Type B pancreatic cell (in vitro differentiated cells): ENCODE data around the gene NELFA. TPM values are rescaled to one million over a fixed set of nuclear protein-coding genes. Genes with fewer than 3 reads are reported as not detected.

Experiments used
- DNase-seq: peaks from one replicate; pipeline ENCODE4 v3.0.0; 2021; ENCODE audit warnings: mixed read lengths; ENCODE audit not compliant: unreplicated experiment; ENCODE audit errors: extremely low spot score
- H3K27ac Mint-ChIP-seq: 2 replicates; pipeline ENCODE4 v1.8.0; 2021; ENCODE audit warnings: mild to moderate bottlenecking, mixed read lengths
- H3K27me3 Mint-ChIP-seq: 2 replicates; pipeline ENCODE4 v1.8.0; 2021; ENCODE audit warnings: mixed read lengths
- H3K36me3 Mint-ChIP-seq: 2 replicates; pipeline ENCODE4 v1.8.0; 2021; ENCODE audit warnings: mixed read lengths
- H3K4me1 Mint-ChIP-seq: one replicate; pipeline ENCODE4 v1.8.0; 2021; ENCODE audit warnings: mixed read lengths; ENCODE audit not compliant: unreplicated experiment
- H3K4me3 Mint-ChIP-seq: 2 replicates; pipeline ENCODE4 v1.8.0; 2021; ENCODE audit warnings: mild to moderate bottlenecking, mixed read lengths
- H3K9me3 Mint-ChIP-seq: 2 replicates; pipeline ENCODE4 v1.8.0; 2021; ENCODE audit warnings: mixed read lengths
- CTCF ChIP-seq: fragments of 200-600 bp; sonication (generic); conservative IDR thresholded peaks from 2 replicates; pipeline ENCODE4 v1.5.0; 2021; ENCODE audit warnings: antibody characterized with exemption, mild to moderate bottlenecking
- total RNA-seq: library from RNA; stranded (reverse); gene quantifications from 2 replicates; pipeline ENCODE4 v1.2.1, GENCODE V29; 2021; ENCODE audit warnings: low replicate concordance

The NELFA gene
- total RNA-seq, 1 donor from 2014 or later, result 44.8 TPM

GRCh38 chr4:1992468-1993168, 16.2 kb downstream of the NELFA start:
- no peak overlapping the region for H3K4me3 Mint-ChIP-seq
- DNase-seq, result no peak
- no peak overlapping the region for H3K27ac Mint-ChIP-seq
- H3K4me1 Mint-ChIP-seq, result no peaks in the 10 kb centered on the region
- H3K36me3 Mint-ChIP-seq, result peaks cover 20% of the 10 kb centered on the region
- peak; percentile 32 for TF ChIP-seq CTCF
- H3K9me3 Mint-ChIP-seq, result peaks cover 4% of the 10 kb centered on the region
- no peaks in the 10 kb centered on the region for H3K27me3 Mint-ChIP-seq

GRCh38 chr4:1991596-1992434, 17.0 kb downstream of the NELFA start:
- no peak for TF ChIP-seq CTCF
- Mint-ChIP-seq H3K9me3 (no peaks in the 10 kb centered on the region), H3K27ac (no peak overlapping the region), H3K4me3 (no peak overlapping the region), H3K36me3 (peaks cover 14% of the 10 kb centered on the region), H3K4me1 (no peaks in the 10 kb centered on the region), H3K27me3 (no peaks in the 10 kb centered on the region)
- peak; percentile 63 for DNase-seq

GRCh38 chr4:1991087-1991486, 17.7 kb downstream of the NELFA start:
- no peak overlapping the region for H3K4me3 Mint-ChIP-seq
- H3K9me3 Mint-ChIP-seq, result no peaks in the 10 kb centered on the region
- H3K4me1 Mint-ChIP-seq, result no peaks in the 10 kb centered on the region
- peaks cover 10% of the 10 kb centered on the region for H3K36me3 Mint-ChIP-seq
- H3K27ac Mint-ChIP-seq, result no peak overlapping the region
- peak; percentile 57 for DNase-seq
- no peak for TF ChIP-seq CTCF
- no peaks in the 10 kb centered on the region for H3K27me3 Mint-ChIP-seq

- TF ChIP-seq CTCF, result no peak
- Mint-ChIP-seq H3K9me3 (no peaks in the 10 kb centered on the region), H3K27me3 (no peaks in the 10 kb centered on the region), H3K27ac (no peak overlapping the region), H3K4me3 (no peak overlapping the region), H3K36me3 (peaks cover 6% of the 10 kb centered on the region), H3K4me1 (no peaks in the 10 kb centered on the region)
- DNase-seq, result peak; percentile 25
Measured at GRCh38 chr4:1990676-1991075, 18.1 kb downstream of the NELFA start.

GRCh38 chr4:1990348-1990645, 18.5 kb downstream of the NELFA start:
- H3K4me1 Mint-ChIP-seq, result no peaks in the 10 kb centered on the region
- H3K27ac Mint-ChIP-seq, result no peak overlapping the region
- H3K27me3 Mint-ChIP-seq, result no peaks in the 10 kb centered on the region
- TF ChIP-seq CTCF, result no peak
- H3K4me3 Mint-ChIP-seq, result no peak overlapping the region
- no peaks in the 10 kb centered on the region for H3K9me3 Mint-ChIP-seq
- peak; percentile 60 for DNase-seq
- H3K36me3 Mint-ChIP-seq, result peaks cover 3% of the 10 kb centered on the region
